HL-60 (cell line): ENCODE results near the gene PCBP2.

Source experiments
- DNase-seq, 2 experiments: peaks; one replicate each; pipeline ENCODE4 v3.0.0-alpha.2; 2010 to 2020; ENCODE audit warnings: low read depth in 1 of 2, low spot score in 1 of 2
- H3K27ac ChIP-seq: fragments of 250-450 bp; sonication (Bioruptor Pico); replicated peaks from 2 replicates; pipeline ENCODE4 v1.5.1; 2020; ENCODE audit warnings: mild to moderate bottlenecking, moderate library complexity
- H3K27me3 ChIP-seq: fragments of 250-450 bp; sonication (Bioruptor Pico); 2 replicates; pipeline ENCODE4 v1.5.1; 2021; ENCODE audit warnings: mild to moderate bottlenecking, moderate library complexity; ENCODE audit not compliant: insufficient read depth, poor library complexity, severe bottlenecking
- H3K4me3 ChIP-seq: replicated peaks from 2 replicates; pipeline ENCODE4 v1.5.1; 2011; ENCODE audit warnings: mild to moderate bottlenecking, control low read depth, low read length; ENCODE audit not compliant: insufficient read depth
- GABPA ChIP-seq: IDR thresholded peaks from 2 replicates; pipeline ENCODE4 v1.6.1; 2012; ENCODE audit warnings: low read depth
- POLR2AphosphoS5 ChIP-seq: IDR thresholded peaks from 2 replicates; pipeline ENCODE4 v1.6.1; 2012; ENCODE audit warnings: low read depth
- SPI1 ChIP-seq: IDR thresholded peaks from 2 replicates; pipeline ENCODE4 v1.6.1; 2012; ENCODE audit warnings: low read depth, mild to moderate bottlenecking, borderline replicate concordance
- TF ChIP-seq, protein P1 (sequence below): IDR thresholded peaks from 2 replicates; pipeline ENCODE4 v1.6.1; 2012; ENCODE audit warnings: low read depth; ENCODE audit not compliant: insufficient replicate concordance
- TF ChIP-seq, protein P2 (sequence below): IDR thresholded peaks from one replicate; pipeline ENCODE4 v1.5.1; 2011; ENCODE audit warnings: low read length, control low read depth, inconsistent platforms; ENCODE audit not compliant: insufficient read depth

Gene PCBP2

DNA sequence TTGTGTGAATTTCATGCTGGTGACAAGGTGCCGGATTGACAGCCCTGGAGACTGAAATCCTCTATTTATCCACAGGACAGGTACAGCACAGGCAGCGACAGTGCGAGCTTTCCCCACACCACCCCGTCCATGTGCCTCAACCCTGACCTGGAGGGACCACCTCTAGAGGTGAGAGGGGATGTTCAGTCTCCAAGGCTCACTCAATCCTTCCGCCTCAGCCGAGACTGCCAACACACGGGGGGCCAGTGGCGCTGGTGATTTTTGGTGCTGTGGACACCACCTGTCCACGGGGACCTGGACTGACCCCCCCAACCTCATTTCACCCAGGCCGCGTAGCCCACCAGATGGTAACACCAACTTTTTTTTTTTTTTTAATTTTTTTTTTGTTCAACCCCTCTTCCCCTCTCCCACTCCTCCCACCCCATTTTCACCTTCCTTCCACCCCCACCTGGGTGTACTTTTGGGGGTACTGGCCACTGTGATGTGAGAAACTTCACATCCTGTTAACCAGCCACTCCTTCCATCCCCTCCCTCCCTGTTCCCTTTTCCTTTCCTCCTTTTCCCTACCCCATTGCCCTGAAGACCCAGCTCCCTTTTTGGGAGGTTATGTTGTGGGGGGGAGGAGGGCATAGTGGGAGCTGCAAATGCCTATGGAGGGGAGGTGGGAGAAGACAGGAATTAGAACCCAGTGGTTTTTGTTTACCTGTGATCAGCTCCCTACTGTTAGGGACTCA is 12.9 kb downstream of the PCBP2 start:
- H3K27me3 ChIP-seq, result no peaks in the 10 kb centered on the region
- no peak overlapping the region for H3K4me3 ChIP-seq
- no peak for DNase-seq
- no peak overlapping the region for H3K27ac ChIP-seq
- TF ChIP-seq, protein P1, sequence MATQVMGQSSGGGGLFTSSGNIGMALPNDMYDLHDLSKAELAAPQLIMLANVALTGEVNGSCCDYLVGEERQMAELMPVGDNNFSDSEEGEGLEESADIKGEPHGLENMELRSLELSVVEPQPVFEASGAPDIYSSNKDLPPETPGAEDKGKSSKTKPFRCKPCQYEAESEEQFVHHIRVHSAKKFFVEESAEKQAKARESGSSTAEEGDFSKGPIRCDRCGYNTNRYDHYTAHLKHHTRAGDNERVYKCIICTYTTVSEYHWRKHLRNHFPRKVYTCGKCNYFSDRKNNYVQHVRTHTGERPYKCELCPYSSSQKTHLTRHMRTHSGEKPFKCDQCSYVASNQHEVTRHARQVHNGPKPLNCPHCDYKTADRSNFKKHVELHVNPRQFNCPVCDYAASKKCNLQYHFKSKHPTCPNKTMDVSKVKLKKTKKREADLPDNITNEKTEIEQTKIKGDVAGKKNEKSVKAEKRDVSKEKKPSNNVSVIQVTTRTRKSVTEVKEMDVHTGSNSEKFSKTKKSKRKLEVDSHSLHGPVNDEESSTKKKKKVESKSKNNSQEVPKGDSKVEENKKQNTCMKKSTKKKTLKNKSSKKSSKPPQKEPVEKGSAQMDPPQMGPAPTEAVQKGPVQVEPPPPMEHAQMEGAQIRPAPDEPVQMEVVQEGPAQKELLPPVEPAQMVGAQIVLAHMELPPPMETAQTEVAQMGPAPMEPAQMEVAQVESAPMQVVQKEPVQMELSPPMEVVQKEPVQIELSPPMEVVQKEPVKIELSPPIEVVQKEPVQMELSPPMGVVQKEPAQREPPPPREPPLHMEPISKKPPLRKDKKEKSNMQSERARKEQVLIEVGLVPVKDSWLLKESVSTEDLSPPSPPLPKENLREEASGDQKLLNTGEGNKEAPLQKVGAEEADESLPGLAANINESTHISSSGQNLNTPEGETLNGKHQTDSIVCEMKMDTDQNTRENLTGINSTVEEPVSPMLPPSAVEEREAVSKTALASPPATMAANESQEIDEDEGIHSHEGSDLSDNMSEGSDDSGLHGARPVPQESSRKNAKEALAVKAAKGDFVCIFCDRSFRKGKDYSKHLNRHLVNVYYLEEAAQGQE, result no peak
- TF ChIP-seq SPI1, result no peak
- TF ChIP-seq GABPA, result no peak
- TF ChIP-seq, protein P2, sequence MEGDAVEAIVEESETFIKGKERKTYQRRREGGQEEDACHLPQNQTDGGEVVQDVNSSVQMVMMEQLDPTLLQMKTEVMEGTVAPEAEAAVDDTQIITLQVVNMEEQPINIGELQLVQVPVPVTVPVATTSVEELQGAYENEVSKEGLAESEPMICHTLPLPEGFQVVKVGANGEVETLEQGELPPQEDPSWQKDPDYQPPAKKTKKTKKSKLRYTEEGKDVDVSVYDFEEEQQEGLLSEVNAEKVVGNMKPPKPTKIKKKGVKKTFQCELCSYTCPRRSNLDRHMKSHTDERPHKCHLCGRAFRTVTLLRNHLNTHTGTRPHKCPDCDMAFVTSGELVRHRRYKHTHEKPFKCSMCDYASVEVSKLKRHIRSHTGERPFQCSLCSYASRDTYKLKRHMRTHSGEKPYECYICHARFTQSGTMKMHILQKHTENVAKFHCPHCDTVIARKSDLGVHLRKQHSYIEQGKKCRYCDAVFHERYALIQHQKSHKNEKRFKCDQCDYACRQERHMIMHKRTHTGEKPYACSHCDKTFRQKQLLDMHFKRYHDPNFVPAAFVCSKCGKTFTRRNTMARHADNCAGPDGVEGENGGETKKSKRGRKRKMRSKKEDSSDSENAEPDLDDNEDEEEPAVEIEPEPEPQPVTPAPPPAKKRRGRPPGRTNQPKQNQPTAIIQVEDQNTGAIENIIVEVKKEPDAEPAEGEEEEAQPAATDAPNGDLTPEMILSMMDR, result no peak
- no peak for TF ChIP-seq POLR2AphosphoS5

DNA sequence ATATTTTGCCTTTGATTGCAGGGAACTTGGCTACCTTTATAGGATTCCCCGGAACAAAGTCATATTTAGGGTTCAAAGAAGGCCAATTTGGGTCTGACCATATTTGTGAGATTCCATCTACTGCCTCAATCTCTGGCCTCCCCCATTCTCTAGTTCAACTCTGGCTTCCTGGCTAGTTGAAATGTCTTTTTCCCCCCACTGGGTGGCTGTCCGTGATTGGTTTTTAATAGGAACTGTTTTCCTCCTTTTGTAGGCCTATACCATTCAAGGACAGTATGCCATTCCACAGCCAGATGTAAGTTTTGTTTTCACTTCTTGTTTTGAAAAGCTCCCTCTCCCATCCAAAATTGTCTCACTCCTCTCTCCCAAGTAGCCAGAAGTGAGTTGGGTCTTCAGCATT is 13.8 kb downstream of the PCBP2 start:
- Histone ChIP-seq H3K27ac (no peak overlapping the region), H3K4me3 (no peak overlapping the region), H3K27me3 (no peaks in the 10 kb centered on the region)
- DNase-seq, result no peak
- TF ChIP-seq GABPA, result no peak
- TF ChIP-seq, protein P2, result no peak
- no peak for TF ChIP-seq POLR2AphosphoS5
- no peak for TF ChIP-seq SPI1
- TF ChIP-seq, protein P1, result no peak

DNA sequence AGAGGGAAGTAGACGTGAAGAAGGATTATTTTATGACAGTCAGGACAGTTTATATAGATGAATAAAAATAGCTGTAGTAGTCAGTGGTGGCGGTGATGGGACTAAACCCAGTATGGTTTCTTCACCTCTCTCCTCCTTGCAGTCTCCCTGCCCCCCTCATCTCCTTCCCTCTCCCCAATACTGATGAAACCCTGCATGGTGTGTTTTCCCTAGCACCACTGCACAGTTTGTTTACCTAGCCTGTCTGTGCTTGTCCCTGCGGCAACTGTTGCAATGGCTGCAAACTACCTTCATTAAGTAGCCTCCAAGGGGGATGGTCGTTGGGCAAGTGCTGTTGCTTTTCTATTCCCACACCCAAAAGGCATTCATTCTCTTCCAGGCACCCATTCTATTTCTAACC is 14.7 kb downstream of the PCBP2 start:
- TF ChIP-seq, protein P1, result no peak
- TF ChIP-seq SPI1, result no peak
- TF ChIP-seq POLR2AphosphoS5, result no peak
- TF ChIP-seq, protein P2, result no peak
- no peak for TF ChIP-seq GABPA
- H3K27me3 ChIP-seq, result no peaks in the 10 kb centered on the region
- DNase-seq, result no peak
- no peak overlapping the region for H3K4me3 ChIP-seq
- H3K27ac ChIP-seq, result no peak overlapping the region; the same call in 1 of the 2 replicates
